Right lobe of liver (tissue), 4 donors: ENCODE measurements around the gene PNRC1.

Source experiments
- CTCF ChIP-seq, 4 donors: fragments of 200-600 bp in 3 of 4; fragments of 450-650 bp in 1 of 4; IDR thresholded peaks; one replicate each; pipeline versions ENCODE4 v1.5.1 to v1.8.0; 2016 to 2022; ENCODE audit warnings: antibody characterized with exemption in 4 of 4, mild to moderate bottlenecking in 2 of 4
- POLR2A ChIP-seq: fragments of 450-650 bp; IDR thresholded peaks from one replicate; pipeline ENCODE4 v1.6.1; 2017; ENCODE audit warnings: antibody characterized with exemption, mild to moderate bottlenecking
- donor health status: DM: no; HTN: no; CAD: no.
- donor health status: DM: no; HTN: no; CAD: no.
- donor health status: DM: no; HTN: yes; CAD: no.

GRCh38 chr6:89117211-89118108 lies 36.9 kb downstream of the PNRC1 start, which contains the start of gene SRSF12:
- TF ChIP-seq POLR2A (no peak), CTCF (IDR thresholded peaks at IDR 0.05) (no peak)
